OCI-LY7 (cell line): ENCODE data around the gene TTLL5. TPM values are rescaled to one million over a fixed set of nuclear protein-coding genes. Genes with fewer than 3 reads are reported as not detected.

Experiments used
- BruUV-seq: library from RNA; stranded (reverse); fragments of 400-500 nt; replicated peaks from 2 replicates; lab custom pipeline; 2021; lab: Mats Ljungman, UMichigan
- CTCF ChIA-PET: fragments of 300-600 bp; sonication (Branson Sonifier 250); formaldehyde crosslinking; loops from one replicate; lab custom pipeline; 2022; ENCODE audit warnings: antibody characterized with exemption; ENCODE audit not compliant: unreplicated experiment; lab: Charles Lee
- POLR2A ChIA-PET: fragments of 300-600 bp; sonication (Branson Sonifier 250); formaldehyde crosslinking; loops from one replicate; lab custom pipeline; 2022; ENCODE audit warnings: antibody characterized with exemption; lab: Charles Lee
- DNase-seq: peaks from one replicate; pipeline ENCODE4 v3.0.0-alpha.2; 2015; ENCODE audit warnings: low spot score
- H2AFZ ChIP-seq: fragments of 200-600 bp; sonication (generic), shearing (Covaris generic); 2 replicates; pipeline ENCODE4 v1.6.1; 2014; ENCODE audit warnings: mild to moderate bottlenecking, antibody characterized with exemption, low read length, moderate library complexity
- H3K27ac ChIP-seq: fragments of 200-600 bp; sonication (generic); 2 replicates; pipeline ENCODE4 v1.5.1; 2014; ENCODE audit warnings: mixed run types, low read depth, mild to moderate bottlenecking, moderate library complexity, low read length, inconsistent platforms; ENCODE audit not compliant: poor library complexity, severe bottlenecking
- H3K36me3 ChIP-seq: fragments of 200-600 bp; sonication (generic); 2 replicates; pipeline ENCODE4 v1.6.1; 2014; ENCODE audit warnings: mild to moderate bottlenecking, antibody characterized with exemption, low read length, moderate library complexity, mixed read lengths; ENCODE audit not compliant: insufficient read depth
- H3K4me1 ChIP-seq: fragments of 200-600 bp; sonication (generic); 2 replicates; pipeline ENCODE4 v1.5.1; 2014; ENCODE audit warnings: mild to moderate bottlenecking, low read length; ENCODE audit not compliant: insufficient read depth, poor library complexity, severe bottlenecking
- H3K4me2 ChIP-seq: fragments of 200-600 bp; sonication (generic); 2 replicates; pipeline ENCODE4 v1.6.1; 2014; ENCODE audit warnings: mild to moderate bottlenecking, low read length
- H3K4me3 ChIP-seq: fragments of 200-600 bp; sonication (generic); 2 replicates; pipeline ENCODE4 v1.5.1; 2014; ENCODE audit warnings: mild to moderate bottlenecking, low read depth, low read length; ENCODE audit not compliant: poor library complexity, severe bottlenecking
- H3K79me2 ChIP-seq: fragments of 200-600 bp; sonication (generic); 2 replicates; pipeline ENCODE4 v1.6.1; 2016; ENCODE audit warnings: low read depth, mild to moderate bottlenecking, low read length, moderate library complexity, mixed read lengths; ENCODE audit not compliant: insufficient read depth
- H3K9me2 ChIP-seq: fragments of 200-600 bp; sonication (generic); 2 replicates; pipeline ENCODE4 v1.6.1; 2016; ENCODE audit warnings: mild to moderate bottlenecking, low read length, mixed read lengths; ENCODE audit not compliant: insufficient read depth
- H3K9me3 ChIP-seq: fragments of 200-600 bp; sonication (generic); 2 replicates; pipeline ENCODE4 v1.6.1; 2014; ENCODE audit warnings: mild to moderate bottlenecking, mixed run types, low read length, mixed read lengths
- H4K20me1 ChIP-seq: fragments of 200-600 bp; sonication (generic); 2 replicates; pipeline ENCODE4 v1.6.1; 2014; ENCODE audit warnings: mild to moderate bottlenecking, antibody characterized with exemption, low read length, moderate library complexity, mixed read lengths; ENCODE audit not compliant: insufficient read depth
- EZH2phosphoT487 ChIP-seq: fragments of 200-600 bp; sonication (generic); IDR thresholded peaks from 2 replicates; pipeline ENCODE4 v1.6.1; 2018; ENCODE audit warnings: low read depth, borderline replicate concordance, mild to moderate bottlenecking, mixed run types, antibody characterized with exemption, low read length, moderate library complexity, mixed read lengths
- intact Hi-C: fragments of 100-400 bp; cut with micrococcal nuclease; formaldehyde crosslinking; loops from one replicate; pipeline ENCODE4 v1.10.0; 2022; ENCODE audit not compliant: unreplicated experiment
- total RNA-seq, 2 experiments: library from RNA; depleted of rRNA in 1 of 2; stranded (reverse); fragments of >200 nt in 1 of 2; shearing (Covaris generic) in 1 of 2; gene quantifications; 2 replicates each; pipeline ENCODE4 v1.2.3, GENCODE V29; 2014 to 2022
- TF ChIP-seq, protein P1 (sequence below): fragments of 200-600 bp; sonication (generic); conservative IDR thresholded peaks from 2 replicates; pipeline ENCODE4 v1.5.1; 2014; ENCODE audit warnings: mild to moderate bottlenecking, antibody characterized with exemption, low read length, moderate library complexity, mixed read lengths

The TTLL5 gene
- total RNA-seq, 2 experiments from 2014 or later = 34.3 to 55.6 TPM

GRCh38 chr14:75991753-75992152 lies 330.7 kb downstream of the TTLL5 start:
- CTCF ChIA-PET = no interaction called here
- POLR2A ChIA-PET = no interaction called here

DNA sequence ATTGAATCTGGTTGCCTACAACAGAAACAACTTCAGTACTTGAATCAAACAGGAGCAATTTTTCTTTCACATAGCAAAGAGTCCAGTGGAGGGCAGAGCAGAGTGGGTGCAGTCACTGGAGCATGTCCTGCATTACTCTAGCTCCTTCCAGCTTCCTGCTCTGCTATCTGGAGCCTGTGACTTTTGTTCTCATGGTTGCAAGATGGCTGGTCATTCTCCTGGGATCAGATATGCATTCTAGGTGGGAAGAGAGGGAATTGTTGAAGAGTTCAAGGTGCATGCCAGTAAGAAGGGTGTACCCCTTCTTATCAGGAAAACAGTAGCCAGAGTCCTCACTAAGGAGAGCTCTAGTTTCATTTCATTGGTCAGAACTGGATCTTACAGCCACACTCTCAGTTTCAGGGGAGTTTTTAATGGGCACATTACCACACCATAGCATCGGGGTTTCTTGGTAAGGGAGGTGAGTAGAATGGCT lies 332.6 kb downstream of the TTLL5 start:
- TF ChIP-seq, protein P1, sequence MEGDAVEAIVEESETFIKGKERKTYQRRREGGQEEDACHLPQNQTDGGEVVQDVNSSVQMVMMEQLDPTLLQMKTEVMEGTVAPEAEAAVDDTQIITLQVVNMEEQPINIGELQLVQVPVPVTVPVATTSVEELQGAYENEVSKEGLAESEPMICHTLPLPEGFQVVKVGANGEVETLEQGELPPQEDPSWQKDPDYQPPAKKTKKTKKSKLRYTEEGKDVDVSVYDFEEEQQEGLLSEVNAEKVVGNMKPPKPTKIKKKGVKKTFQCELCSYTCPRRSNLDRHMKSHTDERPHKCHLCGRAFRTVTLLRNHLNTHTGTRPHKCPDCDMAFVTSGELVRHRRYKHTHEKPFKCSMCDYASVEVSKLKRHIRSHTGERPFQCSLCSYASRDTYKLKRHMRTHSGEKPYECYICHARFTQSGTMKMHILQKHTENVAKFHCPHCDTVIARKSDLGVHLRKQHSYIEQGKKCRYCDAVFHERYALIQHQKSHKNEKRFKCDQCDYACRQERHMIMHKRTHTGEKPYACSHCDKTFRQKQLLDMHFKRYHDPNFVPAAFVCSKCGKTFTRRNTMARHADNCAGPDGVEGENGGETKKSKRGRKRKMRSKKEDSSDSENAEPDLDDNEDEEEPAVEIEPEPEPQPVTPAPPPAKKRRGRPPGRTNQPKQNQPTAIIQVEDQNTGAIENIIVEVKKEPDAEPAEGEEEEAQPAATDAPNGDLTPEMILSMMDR = peak; percentile 58
- TF ChIP-seq EZH2phosphoT487 = no peak
- peak overlapping the region; percentile 30 for H3K4me2 ChIP-seq
- no peak overlapping the region for H3K4me3 ChIP-seq
- peak overlapping the region; percentile 30; the same call in 1 of the 2 replicates for H2AFZ ChIP-seq
- intact Hi-C loops = no loop called here
- H3K79me2 ChIP-seq = no peaks in the 10 kb centered on the region
- BruUV-seq = no TSS peak
- POLR2A ChIA-PET = interaction anchor here (0.6 kb wide), 1 partner anchor 166 kb away, joined by 4 read pairs; no protein-coding TSS in a partner anchor
- no peaks in the 10 kb centered on the region for H3K9me3 ChIP-seq
- H3K4me1 ChIP-seq = peaks cover 9% of the 10 kb centered on the region
- no peak overlapping the region for H3K27ac ChIP-seq
- H3K9me2 ChIP-seq = no peaks in the 10 kb centered on the region
- no peaks in the 10 kb centered on the region for H4K20me1 ChIP-seq
- CTCF ChIA-PET = no interaction called here
- DNase-seq = peak; percentile 45
- no peaks in the 10 kb centered on the region for H3K36me3 ChIP-seq

More at GRCh38 chr14:75991753-75992152, 330.7 kb downstream of the TTLL5 start:
- Histone ChIP-seq H3K4me2 (no peak overlapping the region), H3K4me1 (peaks cover 9% of the 10 kb centered on the region), H3K9me2 (no peaks in the 10 kb centered on the region), H3K79me2 (no peaks in the 10 kb centered on the region), H4K20me1 (no peaks in the 10 kb centered on the region), H3K4me3 (no peak overlapping the region), H3K36me3 (no peaks in the 10 kb centered on the region), H3K9me3 (no peaks in the 10 kb centered on the region), H2AFZ (no peak overlapping the region), H3K27ac (no peak overlapping the region)
- no peak for TF ChIP-seq EZH2phosphoT487
- TF ChIP-seq, protein P1 = no peak
- BruUV-seq = no TSS peak
- intact Hi-C loops = no loop called here
- DNase-seq = no peak

DNA sequence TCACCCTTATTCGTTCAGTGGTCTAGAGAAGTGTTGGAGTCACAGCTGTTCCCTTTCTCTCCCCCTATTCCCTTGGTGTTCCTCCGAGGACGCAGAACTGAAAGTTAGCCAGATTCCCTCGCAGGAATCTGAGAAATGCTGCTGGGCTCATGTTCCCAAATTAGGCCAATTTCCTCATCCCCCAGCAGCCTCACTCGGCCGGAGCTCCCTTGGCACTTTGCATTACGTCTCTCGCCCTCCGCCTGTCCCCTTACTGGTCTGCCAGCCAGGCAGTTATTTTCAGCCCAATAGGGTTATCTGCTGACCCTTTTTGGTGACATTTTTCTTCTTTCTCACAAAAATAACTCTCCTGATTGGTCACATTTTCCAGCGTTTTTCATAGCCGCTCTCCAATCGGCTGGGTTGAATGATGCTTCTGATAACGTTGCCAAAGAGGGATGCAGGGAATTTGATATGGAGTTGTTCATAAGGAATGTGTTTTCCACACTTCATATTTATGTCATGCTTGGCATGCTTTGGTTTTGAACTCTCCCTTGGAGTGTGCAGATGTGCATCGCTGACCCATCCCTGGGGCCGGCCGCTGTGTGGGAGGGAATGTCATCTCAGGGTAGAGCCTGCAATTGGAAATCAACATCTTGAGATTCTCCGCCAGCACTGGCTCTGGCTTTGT lies 334.5 kb downstream of the TTLL5 start:
- intact Hi-C loops = no loop called here
- no peak overlapping the region for H3K4me2 ChIP-seq
- no peak for DNase-seq
- ChIA-PET POLR2A (interaction anchor here (1.1 to 1.2 kb wide), 2 partner anchors 8 to 10 kb away, joined by 3 to 6 read pairs; partner anchors contain the start of gene IFT43), CTCF (no interaction called here)
- H3K9me2 ChIP-seq = no peaks in the 10 kb centered on the region
- H3K9me3 ChIP-seq = no peaks in the 10 kb centered on the region
- H2AFZ ChIP-seq = no peak overlapping the region
- TF ChIP-seq, protein P1 = no peak
- TF ChIP-seq EZH2phosphoT487 = no peak
- H3K27ac ChIP-seq = no peak overlapping the region
- no peaks in the 10 kb centered on the region for H3K79me2 ChIP-seq
- H4K20me1 ChIP-seq = no peaks in the 10 kb centered on the region
- H3K4me1 ChIP-seq = peaks cover 9% of the 10 kb centered on the region
- no peak overlapping the region for H3K4me3 ChIP-seq
- no peaks in the 10 kb centered on the region for H3K36me3 ChIP-seq
- no TSS peak for BruUV-seq
